Suprapubic skin (tissue), 3 donors: ENCODE measurements around the gene FKBP1A.

Experiments
- CTCF ChIP-seq, 2 donors: fragments of 200-600 bp in 1 of 2; fragments of 450-650 bp in 1 of 2; sonication (generic) in 1 of 2; IDR thresholded peaks; one replicate each; pipeline ENCODE4 v1.5.1; 2016 to 2019; ENCODE audit warnings: antibody characterized with exemption in 2 of 2, mild to moderate bottlenecking in 1 of 2, moderate library complexity in 1 of 2
- EP300 ChIP-seq: sonication (generic); formaldehyde crosslinking; IDR thresholded peaks from one replicate; pipeline ENCODE4 v1.6.1; 2017; ENCODE audit warnings: antibody characterized with exemption
- POLR2A ChIP-seq, 2 donors: fragments of 450-650 bp; IDR thresholded peaks; one replicate each; pipeline ENCODE4 v1.6.1; 2017; ENCODE audit warnings: antibody characterized with exemption in 2 of 2, mild to moderate bottlenecking in 2 of 2, moderate library complexity in 2 of 2

GRCh38 chr20:1335961-1336698 lies 56.7 kb downstream of the FKBP1A start:
- no peak for TF ChIP-seq POLR2A (IDR thresholded peaks at IDR 0.05)
- no peak for TF ChIP-seq CTCF (IDR thresholded peaks at IDR 0.05)
- no peak for TF ChIP-seq EP300
